Keratinocyte (primary cell): Measurements from ENCODE around the gene KRTAP22-2. TPM values are rescaled to one million over a fixed set of nuclear protein-coding genes. Genes with fewer than 3 reads are reported as not detected.

Experiments used
- DNase-seq: peaks from one replicate; pipeline ENCODE4 v3.0.0-alpha.2; 2011; ENCODE audit warnings: low read depth, missing footprints, low spot score
- FAIRE-seq: peaks from 2 replicates; lab custom pipeline; 2011; peaks lifted over from hg19 to GRCh38; lab: Jason Lieb, UNC
- H2AFZ ChIP-seq: 2 replicates; pipeline ENCODE4 v1.6.0; 2012; ENCODE audit warnings: low read length, control low read depth, inconsistent platforms; ENCODE audit not compliant: control insufficient read depth
- H3K27ac ChIP-seq: 2 replicates; pipeline ENCODE4 v1.5.1; 2011; ENCODE audit warnings: low read length; ENCODE audit not compliant: control insufficient read depth, insufficient read depth
- H3K27me3 ChIP-seq: 3 replicates; pipeline ENCODE4 v1.6.0; 2011; ENCODE audit warnings: low read length; ENCODE audit not compliant: control insufficient read depth, insufficient read depth; ENCODE audit errors: extremely low read depth
- H3K36me3 ChIP-seq, 2 experiments: 2 replicates in 1 of 2; 3 replicates in 1 of 2; pipeline ENCODE4 v1.5.1; 2011; ENCODE audit warnings: low read length in 2 of 2, mild to moderate bottlenecking in 1 of 2; ENCODE audit not compliant: control insufficient read depth in 2 of 2, insufficient read depth in 2 of 2; ENCODE audit errors: extremely low read depth in 1 of 2
- H3K4me1 ChIP-seq: 3 replicates; pipeline ENCODE4 v1.5.1; 2011; ENCODE audit warnings: low read length; ENCODE audit not compliant: control insufficient read depth, insufficient read depth; ENCODE audit errors: extremely low read depth
- H3K4me2 ChIP-seq: 3 replicates; pipeline ENCODE4 v1.6.0; 2011; ENCODE audit warnings: low read depth, low read length; ENCODE audit not compliant: control insufficient read depth, insufficient read depth; ENCODE audit errors: extremely low read depth
- H3K4me3 ChIP-seq, 3 experiments: fragments of 200-600 bp in 1 of 3; sonication (generic) in 1 of 3; 2 replicates in 2 of 3; 3 replicates in 1 of 3; pipeline ENCODE4 v1.5.1; 2011 to 2016; ENCODE audit warnings: low read length in 3 of 3, mild to moderate bottlenecking in 3 of 3, control low read depth in 2 of 3, inconsistent platforms in 1 of 3, low read depth in 1 of 3, mixed read lengths in 1 of 3, mixed run types in 1 of 3, moderate library complexity in 1 of 3; ENCODE audit not compliant: control insufficient read depth in 2 of 3, insufficient read depth in 2 of 3; ENCODE audit errors: extremely low read depth in 1 of 3
- H3K79me2 ChIP-seq: 2 replicates; pipeline ENCODE4 v1.6.0; 2012; ENCODE audit warnings: low read length; ENCODE audit not compliant: control insufficient read depth, insufficient read depth
- H3K9ac ChIP-seq: 3 replicates; pipeline ENCODE4 v1.6.0; 2011; ENCODE audit warnings: low read length; ENCODE audit not compliant: control insufficient read depth, insufficient read depth; ENCODE audit errors: extremely low read depth
- H3K9me1 ChIP-seq: 3 replicates; pipeline ENCODE4 v1.6.0; 2011; ENCODE audit warnings: low read length; ENCODE audit not compliant: control insufficient read depth, insufficient read depth; ENCODE audit errors: extremely low read depth
- H3K9me3 ChIP-seq: 2 replicates; pipeline ENCODE4 v1.5.1; 2012; ENCODE audit warnings: low read depth, low read length; ENCODE audit not compliant: control insufficient read depth
- H4K20me1 ChIP-seq: 3 replicates; pipeline ENCODE4 v1.6.0; 2011; ENCODE audit warnings: low read length; ENCODE audit not compliant: control insufficient read depth, insufficient read depth; ENCODE audit errors: extremely low read depth
- EZH2 ChIP-seq: IDR thresholded peaks from one replicate; pipeline ENCODE4 v1.6.1; 2012; ENCODE audit warnings: inconsistent platforms, mild to moderate bottlenecking, low read length, moderate library complexity
- dilution Hi-C: fragments of 300-500 bp; cut with MboI; formaldehyde crosslinking; loops from one replicate; pipeline ENCODE4 v1.7.0; 2020; ENCODE audit warnings: low sequenced_read_pairs; ENCODE audit not compliant: extremely low pct_ligation_motif_present
- polyA plus RNA-seq, 5 experiments: library from polyadenylated mRNA; depleted of rRNA in 3 of 5; stranded (reverse) in 3 of 5; stranded (forward) in 1 of 5; unstranded in 1 of 5; fragments of >200 nt; gene quantifications; 1 replicate in 1 of 5; 2 replicates in 3 of 5; 3 replicates in 1 of 5; pipeline versions ENCODE4 v1.2.1 to v1.2.3, GENCODE V29; 2011 to 2012; ENCODE audit warnings: missing spikeins in 2 of 5, low read depth in 1 of 5, low replicate concordance in 1 of 5
- TF ChIP-seq, protein P1 (sequence below), 3 experiments: IDR thresholded peaks in 1 of 3; conservative IDR thresholded peaks in 1 of 3; optimal IDR thresholded peaks in 1 of 3; 2 replicates in 2 of 3; 3 replicates in 1 of 3; pipeline versions ENCODE3 to v1.5.1; 2011; ENCODE audit warnings: low read length in 3 of 3, mild to moderate bottlenecking in 3 of 3, moderate library complexity in 2 of 3, control low read depth in 1 of 3, inconsistent platforms in 1 of 3; ENCODE audit not compliant: insufficient read depth in 2 of 3; ENCODE audit errors: extremely low read depth in 1 of 3

KRTAP22-2 gene
- polyA plus RNA-seq, 1 donor (not counting 4 experiments of a cell fraction or from before 2014, with no cell fraction given): not detected

- Histone ChIP-seq H3K27me3 (no peaks in the 10 kb centered on the region), H3K9me3 (no peaks in the 10 kb centered on the region), H3K4me1 (no peaks in the 10 kb centered on the region), H3K9ac (no peak overlapping the region), H3K9me1 (no peaks in the 10 kb centered on the region), H4K20me1 (no peaks in the 10 kb centered on the region), H3K4me3 (no peak overlapping the region), H3K79me2 (no peaks in the 10 kb centered on the region), H3K36me3 (no peaks in the 10 kb centered on the region), H3K27ac (no peak overlapping the region), H3K4me2 (no peak overlapping the region), H2AFZ (no peak overlapping the region)
- dilution Hi-C loops: no loop called here
- TF ChIP-seq EZH2: no peak
- TF ChIP-seq, protein P1, sequence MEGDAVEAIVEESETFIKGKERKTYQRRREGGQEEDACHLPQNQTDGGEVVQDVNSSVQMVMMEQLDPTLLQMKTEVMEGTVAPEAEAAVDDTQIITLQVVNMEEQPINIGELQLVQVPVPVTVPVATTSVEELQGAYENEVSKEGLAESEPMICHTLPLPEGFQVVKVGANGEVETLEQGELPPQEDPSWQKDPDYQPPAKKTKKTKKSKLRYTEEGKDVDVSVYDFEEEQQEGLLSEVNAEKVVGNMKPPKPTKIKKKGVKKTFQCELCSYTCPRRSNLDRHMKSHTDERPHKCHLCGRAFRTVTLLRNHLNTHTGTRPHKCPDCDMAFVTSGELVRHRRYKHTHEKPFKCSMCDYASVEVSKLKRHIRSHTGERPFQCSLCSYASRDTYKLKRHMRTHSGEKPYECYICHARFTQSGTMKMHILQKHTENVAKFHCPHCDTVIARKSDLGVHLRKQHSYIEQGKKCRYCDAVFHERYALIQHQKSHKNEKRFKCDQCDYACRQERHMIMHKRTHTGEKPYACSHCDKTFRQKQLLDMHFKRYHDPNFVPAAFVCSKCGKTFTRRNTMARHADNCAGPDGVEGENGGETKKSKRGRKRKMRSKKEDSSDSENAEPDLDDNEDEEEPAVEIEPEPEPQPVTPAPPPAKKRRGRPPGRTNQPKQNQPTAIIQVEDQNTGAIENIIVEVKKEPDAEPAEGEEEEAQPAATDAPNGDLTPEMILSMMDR (optimal IDR thresholded peaks at IDR 0.05 in 1 of 3, IDR thresholded peaks at IDR 0.05 in 1 of 3, conservative IDR thresholded peaks at IDR 0.05 in 1 of 3; ENCODE audit: extremely low read depth in 1 of 3, insufficient read depth in 2 of 3, low read length in 3 of 3): no peak
- FAIRE-seq (no peak), DNase-seq (no peak)
Observed at GRCh38 chr21:30579346-30579745, 10.9 kb downstream of the KRTAP22-2 start.

- H3K9me1 ChIP-seq: no peaks in the 10 kb centered on the region
- TF ChIP-seq, protein P1 (optimal IDR thresholded peaks at IDR 0.05 in 1 of 3, IDR thresholded peaks at IDR 0.05 in 1 of 3, conservative IDR thresholded peaks at IDR 0.05 in 1 of 3; ENCODE audit: extremely low read depth in 1 of 3, insufficient read depth in 2 of 3, low read length in 3 of 3): no peak
- TF ChIP-seq EZH2: no peak
- H3K36me3 ChIP-seq: no peaks in the 10 kb centered on the region
- H4K20me1 ChIP-seq: no peaks in the 10 kb centered on the region
- no peak overlapping the region for H3K9ac ChIP-seq
- no peak overlapping the region for H2AFZ ChIP-seq
- FAIRE-seq: no peak
- no peaks in the 10 kb centered on the region for H3K9me3 ChIP-seq
- H3K27ac ChIP-seq: no peak overlapping the region
- no peak overlapping the region for H3K4me3 ChIP-seq
- DNase-seq: no peak
- no peaks in the 10 kb centered on the region for H3K79me2 ChIP-seq
- no peaks in the 10 kb centered on the region for H3K27me3 ChIP-seq
- no peak overlapping the region for H3K4me2 ChIP-seq
- dilution Hi-C loops: no loop called here
- no peaks in the 10 kb centered on the region for H3K4me1 ChIP-seq
Observed at GRCh38 chr21:30577766-30578165, 12.4 kb downstream of the KRTAP22-2 start.
